Keratinocyte (primary cell): ENCODE results near the gene DENND1A. TPM values are rescaled to one million over a fixed set of nuclear protein-coding genes. Genes with fewer than 3 reads are reported as not detected.

Experiments
- DNase-seq: peaks from one replicate; pipeline ENCODE4 v3.0.0-alpha.2; 2011; ENCODE audit warnings: low read depth, missing footprints, low spot score
- FAIRE-seq: peaks from 2 replicates; lab custom pipeline; 2011; peaks lifted over from hg19 to GRCh38; lab: Jason Lieb, UNC
- H2AFZ ChIP-seq: 2 replicates; pipeline ENCODE4 v1.6.0; 2012; ENCODE audit warnings: low read length, control low read depth, inconsistent platforms; ENCODE audit not compliant: control insufficient read depth
- H3K27ac ChIP-seq: 2 replicates; pipeline ENCODE4 v1.5.1; 2011; ENCODE audit warnings: low read length; ENCODE audit not compliant: control insufficient read depth, insufficient read depth
- H3K27me3 ChIP-seq: 3 replicates; pipeline ENCODE4 v1.6.0; 2011; ENCODE audit warnings: low read length; ENCODE audit not compliant: control insufficient read depth, insufficient read depth; ENCODE audit errors: extremely low read depth
- H3K36me3 ChIP-seq, 2 experiments: 2 replicates in 1 of 2; 3 replicates in 1 of 2; pipeline ENCODE4 v1.5.1; 2011; ENCODE audit warnings: low read length in 2 of 2, mild to moderate bottlenecking in 1 of 2; ENCODE audit not compliant: control insufficient read depth in 2 of 2, insufficient read depth in 2 of 2; ENCODE audit errors: extremely low read depth in 1 of 2
- H3K4me1 ChIP-seq: 3 replicates; pipeline ENCODE4 v1.5.1; 2011; ENCODE audit warnings: low read length; ENCODE audit not compliant: control insufficient read depth, insufficient read depth; ENCODE audit errors: extremely low read depth
- H3K4me2 ChIP-seq: 3 replicates; pipeline ENCODE4 v1.6.0; 2011; ENCODE audit warnings: low read depth, low read length; ENCODE audit not compliant: control insufficient read depth, insufficient read depth; ENCODE audit errors: extremely low read depth
- H3K4me3 ChIP-seq, 3 experiments: fragments of 200-600 bp in 1 of 3; sonication (generic) in 1 of 3; 2 replicates in 2 of 3; 3 replicates in 1 of 3; pipeline ENCODE4 v1.5.1; 2011 to 2016; ENCODE audit warnings: low read length in 3 of 3, mild to moderate bottlenecking in 3 of 3, control low read depth in 2 of 3, inconsistent platforms in 1 of 3, low read depth in 1 of 3, mixed read lengths in 1 of 3, mixed run types in 1 of 3, moderate library complexity in 1 of 3; ENCODE audit not compliant: control insufficient read depth in 2 of 3, insufficient read depth in 2 of 3; ENCODE audit errors: extremely low read depth in 1 of 3
- H3K79me2 ChIP-seq: 2 replicates; pipeline ENCODE4 v1.6.0; 2012; ENCODE audit warnings: low read length; ENCODE audit not compliant: control insufficient read depth, insufficient read depth
- H3K9ac ChIP-seq: 3 replicates; pipeline ENCODE4 v1.6.0; 2011; ENCODE audit warnings: low read length; ENCODE audit not compliant: control insufficient read depth, insufficient read depth; ENCODE audit errors: extremely low read depth
- H3K9me1 ChIP-seq: 3 replicates; pipeline ENCODE4 v1.6.0; 2011; ENCODE audit warnings: low read length; ENCODE audit not compliant: control insufficient read depth, insufficient read depth; ENCODE audit errors: extremely low read depth
- H3K9me3 ChIP-seq: 2 replicates; pipeline ENCODE4 v1.5.1; 2012; ENCODE audit warnings: low read depth, low read length; ENCODE audit not compliant: control insufficient read depth
- H4K20me1 ChIP-seq: 3 replicates; pipeline ENCODE4 v1.6.0; 2011; ENCODE audit warnings: low read length; ENCODE audit not compliant: control insufficient read depth, insufficient read depth; ENCODE audit errors: extremely low read depth
- EZH2 ChIP-seq: IDR thresholded peaks from one replicate; pipeline ENCODE4 v1.6.1; 2012; ENCODE audit warnings: inconsistent platforms, mild to moderate bottlenecking, low read length, moderate library complexity
- dilution Hi-C: fragments of 300-500 bp; cut with MboI; formaldehyde crosslinking; loops from one replicate; pipeline ENCODE4 v1.7.0; 2020; ENCODE audit warnings: low sequenced_read_pairs; ENCODE audit not compliant: extremely low pct_ligation_motif_present
- polyA plus RNA-seq, 5 experiments: library from polyadenylated mRNA; depleted of rRNA in 3 of 5; stranded (reverse) in 3 of 5; stranded (forward) in 1 of 5; unstranded in 1 of 5; fragments of >200 nt; gene quantifications; 1 replicate in 1 of 5; 2 replicates in 3 of 5; 3 replicates in 1 of 5; pipeline versions ENCODE4 v1.2.1 to v1.2.3, GENCODE V29; 2011 to 2012; ENCODE audit warnings: missing spikeins in 2 of 5, low read depth in 1 of 5, low replicate concordance in 1 of 5
- TF ChIP-seq, protein P1 (sequence below), 3 experiments: IDR thresholded peaks in 1 of 3; conservative IDR thresholded peaks in 1 of 3; optimal IDR thresholded peaks in 1 of 3; 2 replicates in 2 of 3; 3 replicates in 1 of 3; pipeline versions ENCODE3 to v1.5.1; 2011; ENCODE audit warnings: low read length in 3 of 3, mild to moderate bottlenecking in 3 of 3, moderate library complexity in 2 of 3, control low read depth in 1 of 3, inconsistent platforms in 1 of 3; ENCODE audit not compliant: insufficient read depth in 2 of 3; ENCODE audit errors: extremely low read depth in 1 of 3

DENND1A gene
- polyA plus RNA-seq, 1 donor (not counting 4 experiments of a cell fraction or from before 2014, with no cell fraction given) = 13.0 TPM

DNA sequence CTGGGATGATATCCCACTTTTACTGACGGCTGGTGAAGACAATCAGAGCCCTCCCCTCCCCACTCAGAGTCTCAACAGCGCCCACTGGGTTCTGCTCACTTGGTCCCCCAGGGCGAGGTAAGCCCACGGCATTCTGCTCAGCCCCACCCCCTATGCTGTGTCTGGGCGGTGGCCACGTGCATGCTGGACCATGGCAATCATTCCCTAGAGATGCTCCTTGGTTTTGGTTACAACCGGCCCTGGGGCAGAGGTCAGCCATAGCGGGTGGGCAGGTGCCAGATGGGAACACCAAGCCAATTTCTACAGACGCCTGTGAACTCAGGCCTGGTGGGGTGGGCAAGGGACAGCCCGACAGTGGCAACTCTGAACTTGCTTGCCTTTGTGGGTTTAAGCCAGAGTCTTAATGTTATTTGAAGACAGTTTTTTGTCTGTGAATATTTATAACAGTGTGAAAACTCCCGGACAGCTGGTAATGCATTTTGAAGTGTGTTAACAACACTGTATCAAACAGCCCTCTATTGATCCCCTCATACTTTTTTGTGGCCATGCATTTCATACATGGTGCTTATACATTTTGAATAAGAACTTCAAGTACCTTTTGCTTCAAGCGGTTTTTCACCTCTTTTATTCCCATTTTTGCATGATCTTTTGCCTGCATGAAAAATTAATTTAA is 479.7 kb downstream of the DENND1A start:
- TF ChIP-seq, protein P1, sequence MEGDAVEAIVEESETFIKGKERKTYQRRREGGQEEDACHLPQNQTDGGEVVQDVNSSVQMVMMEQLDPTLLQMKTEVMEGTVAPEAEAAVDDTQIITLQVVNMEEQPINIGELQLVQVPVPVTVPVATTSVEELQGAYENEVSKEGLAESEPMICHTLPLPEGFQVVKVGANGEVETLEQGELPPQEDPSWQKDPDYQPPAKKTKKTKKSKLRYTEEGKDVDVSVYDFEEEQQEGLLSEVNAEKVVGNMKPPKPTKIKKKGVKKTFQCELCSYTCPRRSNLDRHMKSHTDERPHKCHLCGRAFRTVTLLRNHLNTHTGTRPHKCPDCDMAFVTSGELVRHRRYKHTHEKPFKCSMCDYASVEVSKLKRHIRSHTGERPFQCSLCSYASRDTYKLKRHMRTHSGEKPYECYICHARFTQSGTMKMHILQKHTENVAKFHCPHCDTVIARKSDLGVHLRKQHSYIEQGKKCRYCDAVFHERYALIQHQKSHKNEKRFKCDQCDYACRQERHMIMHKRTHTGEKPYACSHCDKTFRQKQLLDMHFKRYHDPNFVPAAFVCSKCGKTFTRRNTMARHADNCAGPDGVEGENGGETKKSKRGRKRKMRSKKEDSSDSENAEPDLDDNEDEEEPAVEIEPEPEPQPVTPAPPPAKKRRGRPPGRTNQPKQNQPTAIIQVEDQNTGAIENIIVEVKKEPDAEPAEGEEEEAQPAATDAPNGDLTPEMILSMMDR (optimal IDR thresholded peaks at IDR 0.05 in 1 of 3, IDR thresholded peaks at IDR 0.05 in 1 of 3, conservative IDR thresholded peaks at IDR 0.05 in 1 of 3; ENCODE audit: extremely low read depth in 1 of 3, insufficient read depth in 2 of 3, low read length in 3 of 3) = no peak
- no peak for TF ChIP-seq EZH2
- Histone ChIP-seq H3K4me3 (no peak overlapping the region), H3K9me3 (no peaks in the 10 kb centered on the region), H4K20me1 (no peaks in the 10 kb centered on the region), H3K27ac (no peak overlapping the region), H3K9ac (no peak overlapping the region), H3K9me1 (no peaks in the 10 kb centered on the region), H3K4me2 (no peak overlapping the region), H3K27me3 (no peaks in the 10 kb centered on the region), H3K4me1 (no peaks in the 10 kb centered on the region), H3K36me3 (no peaks in the 10 kb centered on the region), H3K79me2 (no peaks in the 10 kb centered on the region), H2AFZ (no peak overlapping the region)
- no peak for DNase-seq
- FAIRE-seq = no peak
- dilution Hi-C loops = no loop called here

DNA sequence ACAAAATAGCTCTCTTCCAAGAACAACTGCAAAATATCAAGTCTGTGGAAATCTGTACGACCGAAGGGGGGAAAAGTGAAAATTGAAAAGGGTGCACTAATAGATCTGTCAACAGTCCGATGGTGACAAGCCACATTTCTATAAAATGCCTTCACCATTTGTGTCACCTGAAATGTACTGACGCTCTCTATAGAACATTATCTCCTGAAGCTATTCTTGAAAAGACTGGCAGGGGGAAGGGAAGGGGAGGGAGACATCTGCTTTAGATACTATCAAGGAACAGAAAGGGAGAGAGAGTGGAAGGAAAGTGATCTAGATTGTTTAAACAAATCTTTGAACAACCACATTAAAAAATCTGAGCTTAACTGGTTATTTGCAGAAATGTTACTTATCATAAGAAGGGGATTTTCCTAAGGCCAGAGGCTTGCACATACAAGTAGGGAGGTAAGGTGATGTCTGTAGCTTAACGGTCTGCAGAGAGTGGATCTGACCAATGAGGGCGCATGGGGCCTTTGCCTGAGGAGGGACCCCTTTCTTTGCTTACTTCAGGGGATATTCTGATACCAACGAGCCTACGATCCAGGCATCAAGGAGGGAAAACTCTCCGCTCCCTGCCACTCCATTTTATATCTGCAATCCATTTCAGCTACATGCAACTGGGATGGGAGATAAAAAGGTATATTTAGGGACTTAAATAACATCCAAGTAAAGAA is 481.8 kb downstream of the DENND1A start:
- Histone ChIP-seq H3K36me3 (no peaks in the 10 kb centered on the region), H3K9ac (no peak overlapping the region), H3K9me3 (no peaks in the 10 kb centered on the region), H3K4me3 (no peak overlapping the region), H3K27me3 (no peaks in the 10 kb centered on the region), H3K9me1 (no peaks in the 10 kb centered on the region), H3K4me1 (no peaks in the 10 kb centered on the region), H3K27ac (no peak overlapping the region), H3K4me2 (no peak overlapping the region), H3K79me2 (no peaks in the 10 kb centered on the region), H2AFZ (no peak overlapping the region), H4K20me1 (no peaks in the 10 kb centered on the region)
- FAIRE-seq (no peak), DNase-seq (no peak)
- dilution Hi-C loops = no loop called here
- TF ChIP-seq, protein P1 (optimal IDR thresholded peaks at IDR 0.05 in 1 of 3, IDR thresholded peaks at IDR 0.05 in 1 of 3, conservative IDR thresholded peaks at IDR 0.05 in 1 of 3; ENCODE audit: extremely low read depth in 1 of 3, insufficient read depth in 2 of 3, low read length in 3 of 3) = no peak
- no peak for TF ChIP-seq EZH2
